ACC112 (cell line): ENCODE measurements around the gene ALKBH6.

ENCODE experiments used
- H2AFZ ChIP-seq: fragments of 200-600 bp; sonication (generic); one replicate; pipeline ENCODE4 v1.6.0; 2017; ENCODE audit warnings: antibody characterized with exemption, low read length; ENCODE audit not compliant: unreplicated experiment
- H3K27ac ChIP-seq: fragments of 200-600 bp; sonication (generic); 2 replicates; pipeline ENCODE4 v1.5.1; 2014; ENCODE audit warnings: low read depth, mild to moderate bottlenecking, antibody characterized with exemption, low read length, moderate library complexity
- H3K27me3 ChIP-seq: fragments of 200-600 bp; sonication (generic); 2 replicates; pipeline ENCODE4 v1.6.1; 2014; ENCODE audit warnings: mild to moderate bottlenecking, antibody characterized with exemption, low read length, moderate library complexity, mixed read lengths; ENCODE audit not compliant: insufficient read depth
- H3K36me3 ChIP-seq: fragments of 200-600 bp; sonication (generic); 2 replicates; pipeline ENCODE4 v1.6.1; 2016; ENCODE audit warnings: mild to moderate bottlenecking, antibody characterized with exemption, low read length, moderate library complexity, mixed read lengths; ENCODE audit not compliant: insufficient read depth
- H3K4me1 ChIP-seq: fragments of 200-600 bp; sonication (generic); one replicate; pipeline ENCODE4 v1.6.1; 2016; ENCODE audit warnings: low read length, mixed read lengths; ENCODE audit not compliant: insufficient read depth, unreplicated experiment, control insufficient read depth
- H3K4me3 ChIP-seq: fragments of 200-600 bp; sonication (generic); 2 replicates; pipeline ENCODE4 v1.5.1; 2014; ENCODE audit warnings: mild to moderate bottlenecking, low read depth, low read length
- H3K79me2 ChIP-seq: fragments of 200-600 bp; sonication (generic); one replicate; pipeline ENCODE4 v1.6.0; 2016; ENCODE audit warnings: low read length; ENCODE audit not compliant: control insufficient read depth, unreplicated experiment, insufficient read depth

The ALKBH6 gene

DNA sequence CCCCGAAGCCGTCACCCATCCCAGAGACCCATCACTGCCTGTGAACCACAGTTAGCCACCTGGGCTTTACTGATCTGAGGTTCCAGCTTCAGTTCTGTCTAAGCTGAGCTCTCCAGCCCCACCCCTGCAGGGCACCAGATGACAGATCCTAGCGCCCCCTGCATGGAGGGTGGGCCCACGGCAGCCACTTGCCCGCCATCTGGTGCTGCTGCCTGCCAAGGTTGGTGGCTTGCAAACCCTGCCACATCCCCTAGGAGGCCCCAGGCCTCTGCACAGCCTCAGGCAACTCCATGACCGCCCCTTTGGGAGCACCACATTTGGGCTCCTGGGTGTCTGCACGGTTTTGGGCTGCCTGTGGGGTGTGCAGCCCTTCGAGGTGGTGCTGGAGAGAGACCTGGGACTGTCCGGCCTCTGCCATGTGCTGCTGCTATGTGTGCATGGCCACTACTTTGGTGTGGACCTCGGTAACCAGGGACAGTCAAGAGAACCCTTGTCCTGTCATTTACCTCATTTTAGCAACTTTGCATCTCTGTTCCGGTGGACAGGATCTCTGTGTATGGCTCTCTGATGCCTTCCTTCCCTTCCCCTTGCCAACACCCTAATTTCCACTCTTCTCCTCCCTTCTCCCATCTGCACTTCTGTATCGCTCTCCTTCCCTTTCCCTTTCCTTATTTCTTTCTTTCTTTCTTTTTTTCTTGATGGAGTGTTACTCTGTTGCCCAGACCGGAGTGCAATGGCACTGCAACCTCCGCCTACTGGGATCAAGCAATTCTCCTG lies 36.4 kb downstream of the ALKBH6 start:
- Histone ChIP-seq H3K79me2 (no peaks in the 10 kb centered on the region), H3K4me3 (no peak overlapping the region), H3K27ac (no peak overlapping the region), H2AFZ (no peak overlapping the region), H3K36me3 (no peaks in the 10 kb centered on the region), H3K27me3 (no peaks in the 10 kb centered on the region; the same call in 1 of the 2 replicates), H3K4me1 (no peaks in the 10 kb centered on the region)

- H3K4me3 ChIP-seq, result no peak overlapping the region
- no peaks in the 10 kb centered on the region; the same call in 1 of the 2 replicates for H3K27me3 ChIP-seq
These were observed 38.3 kb downstream of the ALKBH6 start for GRCh38 chr19:35975608-35976214.

DNA sequence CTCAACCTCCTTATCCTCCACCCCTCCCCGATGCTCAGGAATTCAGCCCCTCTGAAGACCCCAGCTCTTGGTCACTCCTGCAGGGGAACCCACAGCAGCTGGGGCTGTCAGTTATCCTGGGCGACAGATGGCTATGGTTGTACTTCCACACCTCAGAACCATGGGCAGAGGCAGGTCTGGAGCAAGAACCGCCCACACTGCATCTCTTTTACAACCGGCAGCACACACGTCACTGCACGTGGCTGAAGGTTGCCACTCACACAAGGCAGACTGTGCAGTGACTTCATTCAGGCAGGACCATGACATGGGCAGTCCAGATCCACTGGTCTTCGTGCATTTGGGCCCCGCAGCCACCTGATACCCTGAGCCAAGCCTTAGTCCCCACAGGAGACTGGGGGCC lies 40.5 kb downstream of the ALKBH6 start:
- H3K36me3 ChIP-seq, result no peaks in the 10 kb centered on the region
- no peak overlapping the region for H3K4me3 ChIP-seq
- no peak overlapping the region for H2AFZ ChIP-seq
- H3K4me1 ChIP-seq, result no peaks in the 10 kb centered on the region
- no peak overlapping the region for H3K27ac ChIP-seq
- peaks cover 4% of the 10 kb centered on the region; the same call in 1 of the 2 replicates for H3K27me3 ChIP-seq
- H3K79me2 ChIP-seq, result no peaks in the 10 kb centered on the region

More at GRCh38 chr19:35975608-35976214, 38.3 kb downstream of the ALKBH6 start:
- Histone ChIP-seq H3K4me1 (no peaks in the 10 kb centered on the region), H2AFZ (no peak overlapping the region), H3K27ac (no peak overlapping the region), H3K79me2 (no peaks in the 10 kb centered on the region), H3K36me3 (no peaks in the 10 kb centered on the region)

DNA sequence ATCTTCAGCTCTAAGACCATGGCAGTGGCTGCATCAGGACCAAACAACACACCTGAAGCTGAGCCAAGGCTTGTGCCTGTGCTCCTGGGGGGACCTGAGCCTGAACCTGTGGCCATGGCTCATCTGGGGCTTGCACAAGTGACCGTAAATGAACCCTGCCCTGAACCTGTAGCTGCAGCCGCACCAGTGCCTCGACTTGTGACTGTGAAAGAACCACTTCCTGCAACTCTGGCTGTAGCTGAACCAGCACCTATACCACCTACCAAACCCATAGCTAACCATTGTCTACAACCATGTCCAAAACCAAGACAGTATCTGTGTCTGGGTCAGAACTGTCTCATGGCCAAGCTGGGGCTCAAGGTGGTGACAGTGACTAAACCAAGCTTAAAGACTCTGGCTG lies 47.2 kb downstream of the ALKBH6 start:
- Histone ChIP-seq H3K27ac (no peak overlapping the region), H2AFZ (no peak overlapping the region), H3K4me3 (no peak overlapping the region), H3K27me3 (0 out of 2 replicates have a peak, but pooled peaks cover 7% of the 10 kb centered on the region), H3K36me3 (no peaks in the 10 kb centered on the region), H3K4me1 (no peaks in the 10 kb centered on the region), H3K79me2 (no peaks in the 10 kb centered on the region)

- no peaks in the 10 kb centered on the region for H3K36me3 ChIP-seq
- no peaks in the 10 kb centered on the region for H3K4me1 ChIP-seq
- H3K4me3 ChIP-seq, result no peak overlapping the region
- no peak overlapping the region for H3K27ac ChIP-seq
- H2AFZ ChIP-seq, result no peak overlapping the region
- H3K27me3 ChIP-seq, result peaks cover 26% of the 10 kb centered on the region
- H3K79me2 ChIP-seq, result no peaks in the 10 kb centered on the region
These were observed 50.5 kb downstream of the ALKBH6 start for GRCh38 chr19:35963514-35963913.

DNA sequence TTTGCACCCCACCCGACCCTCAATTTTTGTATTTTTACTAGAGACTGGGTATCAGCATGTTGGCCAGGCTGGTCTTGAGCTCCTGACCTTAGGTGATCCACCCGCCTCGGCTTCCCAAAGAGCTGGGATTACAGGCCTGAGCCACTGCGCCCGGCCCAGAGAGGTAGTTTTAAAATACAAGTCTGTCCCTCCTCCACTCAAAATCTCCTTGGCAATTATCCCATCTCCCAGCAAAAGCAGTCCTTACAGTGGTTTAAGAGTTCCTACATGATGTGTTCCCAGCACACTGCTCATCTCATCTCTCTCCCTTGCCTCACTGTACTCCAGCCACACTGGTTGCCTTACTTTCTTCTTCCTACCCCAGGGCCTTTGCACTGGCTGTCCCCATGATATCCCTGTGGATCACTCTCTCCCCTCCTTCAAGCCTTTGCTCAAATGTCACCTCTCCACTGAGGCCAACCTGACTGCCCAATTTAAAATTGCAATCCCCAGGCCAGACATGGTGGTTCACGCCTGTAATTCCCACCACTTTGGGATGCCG lies 53.5 kb downstream of the ALKBH6 start:
- H2AFZ ChIP-seq, result no peak overlapping the region
- H3K4me3 ChIP-seq, result no peak overlapping the region
- H3K36me3 ChIP-seq, result no peaks in the 10 kb centered on the region
- peaks cover 33% of the 10 kb centered on the region for H3K27me3 ChIP-seq
- no peak overlapping the region for H3K27ac ChIP-seq
- H3K79me2 ChIP-seq, result no peaks in the 10 kb centered on the region
- no peaks in the 10 kb centered on the region for H3K4me1 ChIP-seq

DNA sequence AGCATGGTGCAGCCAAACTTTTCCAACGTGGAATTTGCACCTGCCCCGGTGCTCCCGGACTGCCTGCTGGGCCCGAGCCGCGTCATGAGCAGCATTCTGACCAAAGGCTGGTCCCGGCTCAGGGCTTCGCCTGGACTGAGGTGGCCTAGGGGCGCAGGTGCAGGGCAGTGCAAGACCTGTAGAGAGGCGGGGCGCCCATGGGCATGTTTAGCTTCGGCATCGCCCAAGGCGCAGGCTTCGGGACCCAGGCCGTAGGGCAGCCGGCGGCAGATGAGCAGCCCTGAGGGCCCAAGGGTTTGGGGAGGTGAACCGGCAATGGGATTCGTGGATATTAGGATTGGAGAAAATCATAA lies 54.1 kb downstream of the ALKBH6 start:
- peaks cover 31% of the 10 kb centered on the region for H3K27me3 ChIP-seq
- no peaks in the 10 kb centered on the region for H3K4me1 ChIP-seq
- H3K4me3 ChIP-seq, result no peak overlapping the region
- H3K79me2 ChIP-seq, result no peaks in the 10 kb centered on the region
- no peaks in the 10 kb centered on the region for H3K36me3 ChIP-seq
- H3K27ac ChIP-seq, result no peak overlapping the region
- no peak overlapping the region for H2AFZ ChIP-seq
